HG03064 (cell line): Measurements from ENCODE around the gene GOLGA8R.
"Not testable (repeated sequence)": the region's sequence is repeated elsewhere in the genome, so short reads cannot be mapped to it uniquely, and the experiment has no call there.

Experiments
- ATAC-seq: cut with Tn5 transposase; IDR thresholded peaks from one replicate; pipeline ENCODE4 v1.9.1; 2021; ENCODE audit warnings: low read depth; ENCODE audit not compliant: unreplicated experiment

The GOLGA8R gene

DNA sequence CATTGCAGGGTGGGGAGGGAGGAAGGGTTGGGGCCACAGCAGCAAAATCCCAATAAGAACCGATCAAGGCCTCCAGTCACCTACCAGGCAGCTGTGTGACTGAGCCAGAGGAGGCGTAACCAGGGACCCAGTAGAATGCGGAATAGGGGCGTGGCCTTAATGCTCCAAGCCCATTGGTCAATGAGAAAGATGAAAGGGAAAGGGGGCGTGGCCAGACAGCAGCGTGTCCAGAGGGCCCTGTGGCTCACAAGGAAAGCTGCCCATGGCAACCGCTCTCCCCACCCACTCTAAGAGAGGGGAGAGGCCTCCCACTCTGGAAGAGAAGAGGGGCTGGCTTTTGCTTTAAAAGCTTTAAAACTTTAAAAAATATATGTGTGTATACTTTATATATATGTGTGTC lies at the start of gene GOLGA8R:
TSS of gene GOLGA8R (minus strand) at position 101 of the 400 bp plus-strand sequence. CDS start at position 3, 98 bp downstream.
- ATAC-seq, result not testable (repeated sequence)

DNA sequence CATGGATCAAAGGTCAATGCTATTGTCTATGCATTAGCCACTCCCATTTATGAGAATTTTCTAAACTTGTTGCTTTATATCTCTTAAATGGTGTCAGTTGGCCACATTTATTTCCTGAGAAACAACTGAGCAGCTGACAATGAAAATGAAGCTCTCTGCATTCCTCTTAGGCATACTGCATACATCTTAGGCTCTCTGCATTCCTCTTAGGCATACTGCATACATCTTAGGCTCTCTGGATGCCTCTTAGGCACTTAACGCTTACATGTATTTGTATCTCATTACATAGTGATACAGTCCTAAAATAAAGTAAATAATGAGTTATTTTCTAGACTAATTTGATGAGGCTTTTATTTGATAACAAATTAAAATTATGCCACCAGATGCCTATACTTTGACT lies 49.8 kb upstream of the GOLGA8R start:
- not testable (repeated sequence) for ATAC-seq

- not testable (repeated sequence) for ATAC-seq
These were observed 48.1 kb upstream of the GOLGA8R start for GRCh38 chr15:30462176-30462575.

DNA sequence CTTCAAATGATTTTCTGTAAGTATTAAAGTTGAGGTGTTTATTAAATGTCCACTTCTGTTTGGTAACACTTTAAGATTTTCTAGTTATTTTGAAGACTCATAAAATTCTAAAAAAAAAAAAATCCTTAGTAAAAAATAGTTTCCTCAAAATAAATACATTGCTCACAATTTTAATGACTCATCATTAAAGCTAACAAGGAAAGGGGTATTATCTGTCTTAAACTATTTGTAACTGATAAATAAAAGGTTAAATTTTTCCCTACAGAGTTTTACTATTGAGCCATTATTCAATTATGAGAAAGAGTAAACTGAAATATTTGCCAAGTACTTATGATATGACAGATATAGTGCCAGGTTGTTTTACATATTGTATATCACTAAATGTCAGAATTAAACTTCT lies 38.6 kb upstream of the GOLGA8R start:
- not testable (repeated sequence) for ATAC-seq

GRCh38 chr15:30438348-30438747 lies 24.3 kb upstream of the GOLGA8R start:
- ATAC-seq, result not testable (repeated sequence)

- ATAC-seq, result not testable (repeated sequence)
These were observed 21.8 kb upstream of the GOLGA8R start for GRCh38 chr15:30435878-30436277.

GRCh38 chr15:30420723-30421122 lies 6.7 kb upstream of the GOLGA8R start:
- ATAC-seq, result not testable (repeated sequence)

- ATAC-seq, result not testable (repeated sequence)
These were observed 6.4 kb downstream of the GOLGA8R start for GRCh38 chr15:30407636-30408035.

GRCh38 chr15:30398988-30399387 lies 15.1 kb downstream of the GOLGA8R start:
- ATAC-seq, result not testable (repeated sequence)

GRCh38 chr15:30393664-30393991 lies 20.4 kb downstream of the GOLGA8R start:
- ATAC-seq, result not testable (repeated sequence)

GRCh38 chr15:30392766-30393663 lies 21.0 kb downstream of the GOLGA8R start, which contains the start of gene CHRFAM7A:
CHRFAM7A (minus strand) TSS chr15:30393540; CDS start chr15:30383351, 10,189 bp downstream.
- ATAC-seq, result not testable (repeated sequence)

DNA sequence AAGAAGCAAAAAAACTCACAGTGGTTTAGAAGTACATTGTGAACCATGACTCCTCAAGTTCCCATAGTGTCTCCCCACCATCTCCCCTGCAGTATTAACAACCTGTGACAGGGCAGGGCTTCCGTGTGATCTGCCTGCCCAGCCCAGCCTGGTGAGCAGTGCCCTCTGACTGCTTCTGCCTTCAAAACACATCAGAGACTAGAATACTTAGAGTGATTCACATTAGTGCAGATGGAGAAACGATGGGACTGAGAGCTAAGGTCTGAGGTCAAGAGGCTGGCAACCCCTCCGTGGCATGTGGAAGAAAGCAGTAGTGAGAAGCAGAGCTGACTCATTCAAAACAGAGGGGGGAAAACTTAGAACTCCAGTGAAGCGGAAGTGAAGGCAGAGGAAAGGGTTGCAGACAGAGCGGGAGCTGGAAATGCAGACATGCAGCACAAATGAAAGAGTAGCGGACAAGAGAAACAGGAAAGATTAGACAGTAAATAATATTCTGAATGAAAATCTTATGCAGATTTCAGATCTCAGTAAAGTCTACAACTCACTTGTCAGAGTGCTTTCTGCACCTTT lies 27.7 kb downstream of the GOLGA8R start:
- not testable (repeated sequence) for ATAC-seq

DNA sequence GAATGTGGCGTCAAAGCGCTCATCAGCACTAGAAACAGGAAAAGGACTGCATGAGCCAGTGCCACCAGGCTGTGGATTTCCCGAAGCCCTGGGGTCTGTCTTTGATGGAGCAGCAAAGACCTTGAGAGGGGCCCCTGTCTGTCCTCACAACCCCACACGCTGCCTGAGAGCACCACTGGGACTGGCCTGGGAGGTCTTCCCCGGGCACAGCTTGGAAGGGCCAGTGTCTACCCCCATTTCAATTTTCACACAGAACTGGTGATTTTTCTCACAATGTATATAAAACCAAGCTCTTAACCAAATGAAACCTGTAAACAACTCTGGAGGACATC lies 37.0 kb downstream of the GOLGA8R start:
- ATAC-seq, result not testable (repeated sequence)

DNA sequence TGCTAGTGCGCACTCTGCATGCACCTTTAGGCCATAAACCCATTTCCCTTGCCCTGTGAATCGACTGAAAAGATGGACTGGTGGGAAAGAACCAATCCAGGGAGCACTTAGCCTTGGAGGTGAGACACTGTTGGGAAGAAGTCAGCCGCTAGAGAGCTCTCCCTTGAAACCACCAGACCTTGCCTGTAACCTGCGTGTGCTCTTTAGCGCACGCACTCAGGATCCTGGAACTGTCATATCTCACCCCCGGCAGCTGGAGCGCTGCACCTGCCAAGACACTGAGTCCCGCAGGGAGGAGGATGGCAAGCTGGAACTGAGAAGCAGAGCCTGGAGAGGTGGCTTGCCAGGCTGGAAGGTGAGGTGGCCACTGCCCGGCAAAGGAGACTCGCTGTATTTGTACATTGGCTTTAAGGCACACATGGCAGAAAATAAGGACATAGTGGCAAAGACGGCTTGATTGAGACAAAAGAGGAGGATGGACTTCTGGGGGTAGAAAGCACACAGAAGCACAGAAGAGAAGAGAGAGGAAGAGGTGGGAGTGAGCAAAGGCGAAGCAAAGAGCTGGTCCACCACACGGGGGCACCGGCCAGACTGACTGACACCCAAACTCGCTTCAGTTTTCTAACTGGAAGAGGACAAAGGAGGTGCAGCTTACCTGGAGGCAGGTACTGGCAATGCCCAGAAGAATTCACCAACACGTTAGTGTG lies 37.5 kb downstream of the GOLGA8R start:
- ATAC-seq, result not testable (repeated sequence)

DNA sequence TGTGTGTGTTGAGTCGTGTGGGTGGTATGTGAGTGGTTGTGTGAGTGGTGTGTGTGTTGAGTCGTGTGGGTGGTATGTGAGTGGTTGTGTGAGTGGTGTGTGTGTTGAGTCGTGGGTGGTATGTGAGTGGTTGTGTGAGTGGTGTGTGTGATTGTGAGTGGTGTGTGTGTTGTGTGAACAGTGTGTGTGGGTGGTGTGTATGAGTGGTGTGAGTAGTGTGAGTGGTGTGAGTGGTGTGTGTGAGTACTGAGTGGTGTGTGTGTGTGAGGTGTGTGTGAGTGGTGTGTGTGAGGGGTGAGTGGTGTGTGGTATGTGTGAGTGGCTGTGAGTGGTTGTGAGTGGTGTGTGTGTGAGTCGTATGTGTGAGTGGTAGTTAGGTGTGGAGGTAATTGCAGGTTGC lies 38.2 kb downstream of the GOLGA8R start:
- ATAC-seq, result not testable (repeated sequence)

DNA sequence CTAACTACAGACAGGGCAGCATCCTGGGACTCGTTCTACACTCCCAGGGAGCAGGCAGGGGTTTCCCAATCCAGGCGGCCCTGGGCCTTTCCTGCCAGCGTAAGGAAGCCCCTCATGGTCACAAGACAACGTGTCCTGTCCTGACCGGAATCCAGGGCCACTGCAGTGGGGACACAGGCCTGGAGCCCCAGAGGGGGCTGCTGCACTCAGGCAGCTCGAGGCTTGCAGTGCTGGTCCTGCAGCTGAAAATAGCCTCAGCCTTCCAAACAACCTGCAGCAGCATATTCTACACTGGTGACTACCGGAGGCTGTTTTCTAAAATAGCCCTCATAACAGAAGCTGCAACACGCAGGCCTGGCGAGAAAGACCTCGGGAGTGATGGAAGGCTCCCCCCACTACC lies 39.2 kb downstream of the GOLGA8R start:
- ATAC-seq, result not testable (repeated sequence)

DNA sequence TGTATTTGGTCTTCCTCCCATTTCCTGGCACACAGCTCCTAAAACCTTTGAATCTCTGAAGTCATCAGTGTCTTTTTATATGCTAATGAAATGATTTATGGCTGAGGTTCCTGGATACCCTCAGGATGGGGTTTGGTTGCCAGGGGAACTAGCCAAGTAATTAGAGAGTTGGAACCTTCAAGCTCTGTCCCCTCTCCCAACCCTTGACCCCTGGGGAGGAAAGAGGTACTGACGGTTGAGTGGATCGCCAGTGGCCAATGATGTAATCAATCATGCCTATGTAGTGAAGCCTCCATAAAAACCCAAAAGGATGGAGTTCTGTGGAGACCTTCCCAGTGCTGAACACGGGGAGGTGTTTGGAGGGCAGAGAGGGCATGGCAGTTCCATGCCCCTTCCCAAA lies 45.8 kb downstream of the GOLGA8R start:
- ATAC-seq, result not testable (repeated sequence)

- ATAC-seq, result not testable (repeated sequence)
These were observed 46.8 kb downstream of the GOLGA8R start for GRCh38 chr15:30367246-30367645.

GRCh38 chr15:30361404-30361803 lies 52.7 kb downstream of the GOLGA8R start:
- not testable (repeated sequence) for ATAC-seq

- not testable (repeated sequence) for ATAC-seq
These were observed 53.1 kb downstream of the GOLGA8R start for GRCh38 chr15:30360990-30361389.

- not testable (repeated sequence) for ATAC-seq
These were observed 59.0 kb downstream of the GOLGA8R start for GRCh38 chr15:30355043-30355442.
